GM12891 (cell line): ENCODE measurements around the gene ALDH3B2.
"Not testable (repeated sequence)": the region's sequence is repeated elsewhere in the genome, so short reads cannot be mapped to it uniquely, and the experiment has no call there.

Experiments
- PAX5 ChIP-seq: IDR thresholded peaks from 2 replicates; pipeline ENCODE4 v1.6.1; 2011; ENCODE audit warnings: low read length, moderate library complexity, mild to moderate bottlenecking; ENCODE audit not compliant: insufficient read depth, severe bottlenecking
- POLR2A ChIP-seq: IDR thresholded peaks from 2 replicates; pipeline ENCODE4 v1.6.1; 2011; ENCODE audit warnings: low read depth, low read length, control low read depth
- POLR2AphosphoS5 ChIP-seq: IDR thresholded peaks from 2 replicates; pipeline ENCODE4 v1.6.1; 2011; ENCODE audit warnings: low read depth, low read length, control low read depth
- TAF1 ChIP-seq: IDR thresholded peaks from 2 replicates; pipeline ENCODE4 v1.6.1; 2011; ENCODE audit warnings: low read depth, low read length, control low read depth

- not testable (repeated sequence) for TF ChIP-seq POLR2AphosphoS5, POLR2A, TAF1, PAX5
These were observed 35.4 kb upstream of the ALDH3B2 start for GRCh38 chr11:67709806-67710205.
